AG04450 (cell line): ENCODE results near the gene TUBA3E. TPM values are rescaled to one million over a fixed set of nuclear protein-coding genes. Genes with fewer than 3 reads are reported as not detected.
"Not testable (repeated sequence)": the region's sequence is repeated elsewhere in the genome, so short reads cannot be mapped to it uniquely, and the experiment has no call there.

Experiments used
- CTCF ChIA-PET: fragments of 300-600, 350-600 bp; formaldehyde crosslinking; extraction: SDS; loops from one replicate; lab custom pipeline; 2022; ENCODE audit warnings: antibody characterized with exemption, inconsistent platforms; lab: Charles Lee
- POLR2A ChIA-PET: fragments of 350-600 bp; formaldehyde crosslinking; extraction: SDS; loops from one replicate; lab custom pipeline; 2021; ENCODE audit warnings: antibody characterized with exemption, inconsistent platforms; lab: Yijun Ruan, JAX
- DNase-seq: peaks from one replicate; pipeline ENCODE4 v3.0.0-alpha.2; 2011; ENCODE audit warnings: low read depth, low spot score
- H3K27ac ChIP-seq: one replicate; pipeline ENCODE4 v1.5.1; 2012; ENCODE audit warnings: low read depth, low read length, control low read depth
- H3K27me3 ChIP-seq: one replicate; pipeline ENCODE4 v1.6.0; 2012; ENCODE audit warnings: low read length; ENCODE audit not compliant: control insufficient read depth, insufficient read depth
- H3K4me3 ChIP-seq: 2 replicates; pipeline ENCODE4 v1.5.1; 2011; ENCODE audit warnings: mild to moderate bottlenecking, low read depth, low read length, control low read depth
- H3K9me3 ChIP-seq: 2 replicates; pipeline ENCODE4 v1.5.1; 2012; ENCODE audit warnings: low read length; ENCODE audit not compliant: control insufficient read depth, insufficient read depth
- CTCF ChIP-seq: IDR thresholded peaks from 2 replicates; pipeline ENCODE4 v1.5.1; 2011; ENCODE audit warnings: low read depth, low read length, control low read depth, inconsistent platforms
- polyA plus RNA-seq: library from polyadenylated mRNA; depleted of rRNA; stranded (reverse); fragments of >200 nt; gene quantifications from 2 replicates; pipeline ENCODE4 v1.2.3, GENCODE V29; 2011

Gene TUBA3E
- polyA plus RNA-seq, 1 experiment, result not detected

GRCh38 chr2:130202518-130202917, 4.3 kb upstream of the TUBA3E start:
- H3K27me3 ChIP-seq, H3K9me3 ChIP-seq, DNase-seq, H3K27ac ChIP-seq, POLR2A ChIA-PET, H3K4me3 ChIP-seq, CTCF ChIA-PET: not testable (repeated sequence)

GRCh38 chr2:130196052-130196451, 2.2 kb downstream of the TUBA3E start:
- H3K27ac ChIP-seq, H3K9me3 ChIP-seq, POLR2A ChIA-PET, CTCF ChIA-PET, H3K4me3 ChIP-seq, DNase-seq, H3K27me3 ChIP-seq: not testable (repeated sequence)

- DNase-seq, result not testable (repeated sequence)
These were observed 3.1 kb downstream of the TUBA3E start for GRCh38 chr2:130195089-130195635.

GRCh38 chr2:130193824-130194223, 4.4 kb downstream of the TUBA3E start:
- H3K9me3 ChIP-seq, CTCF ChIA-PET, POLR2A ChIA-PET, H3K27ac ChIP-seq, H3K27me3 ChIP-seq, H3K4me3 ChIP-seq, DNase-seq: not testable (repeated sequence)

More at GRCh38 chr2:130195089-130195635, 3.1 kb downstream of the TUBA3E start:
- H3K9me3 ChIP-seq, H3K27ac ChIP-seq, H3K27me3 ChIP-seq, CTCF ChIA-PET, H3K4me3 ChIP-seq, POLR2A ChIA-PET: not testable (repeated sequence)

GRCh38 chr2:130192451-130192850, 5.8 kb downstream of the TUBA3E start:
- H3K27me3 ChIP-seq, CTCF ChIA-PET: not testable (repeated sequence)

GRCh38 chr2:130191319-130191718, 6.9 kb downstream of the TUBA3E start:
- H3K9me3 ChIP-seq, H3K4me3 ChIP-seq, DNase-seq, CTCF ChIA-PET, H3K27me3 ChIP-seq, POLR2A ChIA-PET, H3K27ac ChIP-seq: not testable (repeated sequence)

More at GRCh38 chr2:130192451-130192850, 5.8 kb downstream of the TUBA3E start:
- POLR2A ChIA-PET, result interaction anchor here (0.7 kb wide), 1 partner anchor 11 kb away, joined by 3 read pairs; no protein-coding TSS in a partner anchor
- not testable (repeated sequence) for H3K27ac ChIP-seq, H3K4me3 ChIP-seq, H3K9me3 ChIP-seq, DNase-seq

- no peaks in the 10 kb centered on the region; the same call in 1 of the 2 replicates for H3K9me3 ChIP-seq
These were observed 8.0 kb downstream of the TUBA3E start for GRCh38 chr2:130190237-130190636.

GRCh38 chr2:130188958-130189357, 9.3 kb downstream of the TUBA3E start:
- H3K27me3 ChIP-seq, H3K9me3 ChIP-seq, DNase-seq, H3K27ac ChIP-seq, POLR2A ChIA-PET, CTCF ChIA-PET, H3K4me3 ChIP-seq: not testable (repeated sequence)

More at GRCh38 chr2:130190237-130190636, 8.0 kb downstream of the TUBA3E start:
- Histone ChIP-seq H3K27me3 (no peaks in the 10 kb centered on the region), H3K4me3 (no peak overlapping the region), H3K27ac (no peak overlapping the region)
- ChIA-PET POLR2A (no interaction called here), CTCF (no interaction called here)
- no peak for DNase-seq
- TF ChIP-seq CTCF, result no peak

- H3K27ac ChIP-seq, DNase-seq, H3K4me3 ChIP-seq, H3K9me3 ChIP-seq, H3K27me3 ChIP-seq, CTCF ChIA-PET: not testable (repeated sequence)
- POLR2A ChIA-PET, result interaction anchor here (0.9 kb wide), 1 partner anchor 1298 kb away, joined by 3 read pairs; no protein-coding TSS in a partner anchor
These were observed 10.1 kb downstream of the TUBA3E start for GRCh38 chr2:130187859-130188792.
